ENCODE data around the gene PDE10A. TPM values are rescaled to one million over a fixed set of nuclear protein-coding genes. Genes with fewer than 3 reads are reported as not detected.

PDE10A gene
- total and polyA plus RNA-seq, 2 of the 13 experiments (the other 11 are each of a cell fraction or from before 2014, with no cell fraction given) = not detected

- no peak for DNase-seq (ENCODE audit: low spot score)
- TF ChIP-seq MEIS2 (CRISPR knock-in tag; IDR thresholded peaks at IDR 0.05) (no peak), ZNF530 (CRISPR knock-in tag; IDR thresholded peaks at IDR 0.05; ENCODE audit: low read depth) (no peak), ZFP1 (CRISPR knock-in tag; IDR thresholded peaks at IDR 0.05) (no peak), ZNF460 (CRISPR knock-in tag; IDR thresholded peaks at IDR 0.05; ENCODE audit: borderline replicate concordance) (no peak), CBX2 (IDR thresholded peaks at IDR 0.05; ENCODE audit: low read depth, low read length) (no peak), CBX2 (CRISPR knock-in tag; IDR thresholded peaks at IDR 0.05; ENCODE audit: low read depth) (no peak), ZNF549 (CRISPR knock-in tag; IDR thresholded peaks at IDR 0.05) (no peak), ARID2 (CRISPR knock-in tag; IDR thresholded peaks at IDR 0.05; ENCODE audit: borderline replicate concordance) (no peak), NFRKB (IDR thresholded peaks at IDR 0.05) (no peak), GTF2F1 (IDR thresholded peaks at IDR 0.05; ENCODE audit: low read length) (no peak), ZZZ3 (CRISPR knock-in tag; IDR thresholded peaks at IDR 0.05; ENCODE audit: borderline replicate concordance) (no peak), FOXC1 (CRISPR knock-in tag; IDR thresholded peaks at IDR 0.05; ENCODE audit: borderline replicate concordance) (no peak)
- TF ChIP-seq, protein P1, sequence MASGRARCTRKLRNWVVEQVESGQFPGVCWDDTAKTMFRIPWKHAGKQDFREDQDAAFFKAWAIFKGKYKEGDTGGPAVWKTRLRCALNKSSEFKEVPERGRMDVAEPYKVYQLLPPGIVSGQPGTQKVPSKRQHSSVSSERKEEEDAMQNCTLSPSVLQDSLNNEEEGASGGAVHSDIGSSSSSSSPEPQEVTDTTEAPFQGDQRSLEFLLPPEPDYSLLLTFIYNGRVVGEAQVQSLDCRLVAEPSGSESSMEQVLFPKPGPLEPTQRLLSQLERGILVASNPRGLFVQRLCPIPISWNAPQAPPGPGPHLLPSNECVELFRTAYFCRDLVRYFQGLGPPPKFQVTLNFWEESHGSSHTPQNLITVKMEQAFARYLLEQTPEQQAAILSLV (CRISPR knock-in tag; IDR thresholded peaks at IDR 0.05; ENCODE audit: borderline replicate concordance) = no peak
- TF ChIP-seq, protein P2, sequence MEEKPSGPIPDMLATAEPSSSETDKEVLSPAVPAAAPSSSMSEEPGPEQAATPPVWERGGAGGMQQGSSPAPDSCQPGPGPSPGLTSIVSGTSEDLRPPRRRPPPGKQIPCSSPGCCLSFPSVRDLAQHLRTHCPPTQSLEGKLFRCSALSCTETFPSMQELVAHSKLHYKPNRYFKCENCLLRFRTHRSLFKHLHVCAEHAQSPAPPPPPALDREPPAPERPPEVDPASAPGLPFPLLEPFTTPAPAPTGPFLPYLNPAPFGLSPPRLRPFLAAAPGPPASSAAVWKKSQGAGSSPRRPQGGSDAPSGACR (CRISPR knock-in tag; IDR thresholded peaks at IDR 0.05) = no peak
- TF ChIP-seq, protein P3, sequence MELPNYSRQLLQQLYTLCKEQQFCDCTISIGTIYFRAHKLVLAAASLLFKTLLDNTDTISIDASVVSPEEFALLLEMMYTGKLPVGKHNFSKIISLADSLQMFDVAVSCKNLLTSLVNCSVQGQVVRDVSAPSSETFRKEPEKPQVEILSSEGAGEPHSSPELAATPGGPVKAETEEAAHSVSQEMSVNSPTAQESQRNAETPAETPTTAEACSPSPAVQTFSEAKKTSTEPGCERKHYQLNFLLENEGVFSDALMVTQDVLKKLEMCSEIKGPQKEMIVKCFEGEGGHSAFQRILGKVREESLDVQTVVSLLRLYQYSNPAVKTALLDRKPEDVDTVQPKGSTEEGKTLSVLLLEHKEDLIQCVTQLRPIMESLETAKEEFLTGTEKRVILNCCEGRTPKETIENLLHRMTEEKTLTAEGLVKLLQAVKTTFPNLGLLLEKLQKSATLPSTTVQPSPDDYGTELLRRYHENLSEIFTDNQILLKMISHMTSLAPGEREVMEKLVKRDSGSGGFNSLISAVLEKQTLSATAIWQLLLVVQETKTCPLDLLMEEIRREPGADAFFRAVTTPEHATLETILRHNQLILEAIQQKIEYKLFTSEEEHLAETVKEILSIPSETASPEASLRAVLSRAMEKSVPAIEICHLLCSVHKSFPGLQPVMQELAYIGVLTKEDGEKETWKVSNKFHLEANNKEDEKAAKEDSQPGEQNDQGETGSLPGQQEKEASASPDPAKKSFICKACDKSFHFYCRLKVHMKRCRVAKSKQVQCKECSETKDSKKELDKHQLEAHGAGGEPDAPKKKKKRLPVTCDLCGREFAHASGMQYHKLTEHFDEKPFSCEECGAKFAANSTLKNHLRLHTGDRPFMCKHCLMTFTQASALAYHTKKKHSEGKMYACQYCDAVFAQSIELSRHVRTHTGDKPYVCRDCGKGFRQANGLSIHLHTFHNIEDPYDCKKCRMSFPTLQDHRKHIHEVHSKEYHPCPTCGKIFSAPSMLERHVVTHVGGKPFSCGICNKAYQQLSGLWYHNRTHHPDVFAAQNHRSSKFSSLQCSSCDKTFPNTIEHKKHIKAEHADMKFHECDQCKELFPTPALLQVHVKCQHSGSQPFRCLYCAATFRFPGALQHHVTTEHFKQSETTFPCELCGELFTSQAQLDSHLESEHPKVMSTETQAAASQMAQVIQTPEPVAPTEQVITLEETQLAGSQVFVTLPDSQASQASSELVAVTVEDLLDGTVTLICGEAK (IDR thresholded peaks at IDR 0.05) = no peak
- TF ChIP-seq, protein P3 (CRISPR knock-in tag; IDR thresholded peaks at IDR 0.05) = no peak
Observed at GRCh38 chr6:165536911-165537310, 126.1 kb downstream of the PDE10A start.

More at GRCh38 chr6:165536911-165537310, 126.1 kb downstream of the PDE10A start:
- H3K4me2 ChIP-seq (ENCODE audit: low read depth, low read length) = no peak overlapping the region
- H3K4me1 ChIP-seq (ENCODE audit: insufficient read depth, low read length) = no peaks in the 10 kb centered on the region
- in situ Hi-C loops (cut with HindIII; ENCODE audit: extremely low pct_ligation_motif_present, low pct_unique_long_range_greater_than_20kb) (no loop called here), intact Hi-C loops (cut with micrococcal nuclease; ENCODE audit: unreplicated experiment) (no loop called here)
- no peaks in the 10 kb centered on the region for H3K27me3 ChIP-seq (ENCODE audit: control insufficient read depth in 1 of 2, insufficient read depth in 2 of 2, low read length in 2 of 2)
- CTCF ChIA-PET (ENCODE audit: low intra/inter-chr PET ratio, low total read pairs) = no interaction called here
- BruUV-seq (replicated peaks) = no TSS peak
- POLR2A ChIA-PET = no interaction called here
- WGBS (ENCODE audit: low lambda C conversion rate) = 2% methylated on average over 4 of the region's 4 CpGs
- no peaks in the 10 kb centered on the region for H3K36me3 ChIP-seq (replicated peaks in 1 of 2; ENCODE audit: control insufficient read depth in 1 of 2, insufficient read depth in 2 of 2, low read length in 2 of 2)
- H2AFZ ChIP-seq (ENCODE audit: low read length) = no peak overlapping the region
- no peak overlapping the region for H3K9ac ChIP-seq (ENCODE audit: insufficient read depth, low read depth, low read length)
- H3K27ac ChIP-seq (ENCODE audit: extremely low read length, insufficient read depth, low read length) = no peak overlapping the region
- no peaks in the 10 kb centered on the region for H3K79me2 ChIP-seq (ENCODE audit: insufficient read depth, low read length)
- no peak overlapping the region for H3K4me3 ChIP-seq (replicated peaks in 1 of 3; ENCODE audit: insufficient read depth in 1 of 3, low read depth in 2 of 3, low read length in 3 of 3)
- no peak for FAIRE-seq
- H3K9me3 ChIP-seq (ENCODE audit: low read length) = no peaks in the 10 kb centered on the region
- H4K20me1 ChIP-seq (ENCODE audit: insufficient read depth, low read length) = no peaks in the 10 kb centered on the region
- no peak for ATAC-seq

Measured in HepG2 (cell line).